ENCODE measurements around the gene COBL. TPM values are rescaled to one million over a fixed set of nuclear protein-coding genes. Genes with fewer than 3 reads are reported as not detected.

Gene COBL
- total RNA-seq, 1 donor from 2014 or later = not detected

DNA sequence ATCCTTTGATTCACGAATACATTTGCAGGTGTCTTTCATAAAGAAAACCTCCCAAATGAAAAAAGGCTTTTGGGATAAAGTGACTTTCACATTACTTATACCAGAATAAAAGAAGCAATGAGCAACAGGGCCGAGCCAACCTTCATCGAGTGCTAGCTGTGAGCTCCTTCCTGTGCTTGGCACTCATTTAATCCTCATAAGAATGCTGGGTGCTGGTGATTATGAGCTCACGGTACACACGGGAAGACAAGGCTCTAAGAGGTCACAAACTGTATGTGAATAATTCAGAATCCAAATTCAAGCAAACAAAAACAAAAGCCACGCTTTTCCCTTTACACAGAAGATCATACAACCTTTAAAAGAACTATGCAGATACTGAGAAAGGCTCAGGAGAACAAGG lies 156.2 kb downstream of the COBL start:
- no peak for DNase-seq (ENCODE audit: extremely low read depth, low read depth, low spot score)

- DNase-seq (ENCODE audit: extremely low read depth, low read depth, low spot score) = no peak
Observed at GRCh38 chr7:51158742-51159445, 157.7 kb downstream of the COBL start.

DNA sequence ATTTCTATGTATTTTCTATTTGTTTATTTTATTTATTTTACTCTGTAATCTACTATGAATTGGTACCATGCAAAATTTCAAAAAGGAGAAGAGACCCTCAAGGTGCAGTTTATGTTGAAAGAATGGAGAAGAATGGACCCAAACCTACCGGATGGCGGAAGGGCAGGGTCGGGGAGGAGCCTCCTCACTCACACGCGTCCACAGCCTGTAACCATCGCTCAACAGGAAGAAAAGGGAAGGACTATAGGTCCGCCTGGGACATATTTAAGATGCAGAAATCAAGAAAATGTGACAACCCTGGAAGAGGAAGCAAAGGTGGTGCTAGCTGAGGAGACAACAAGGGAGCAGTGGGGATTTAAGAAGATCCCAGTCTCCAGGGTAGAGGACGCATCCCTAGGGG lies 158.4 kb downstream of the COBL start:
- DNase-seq (ENCODE audit: extremely low read depth, low read depth, low spot score) = no peak

DNA sequence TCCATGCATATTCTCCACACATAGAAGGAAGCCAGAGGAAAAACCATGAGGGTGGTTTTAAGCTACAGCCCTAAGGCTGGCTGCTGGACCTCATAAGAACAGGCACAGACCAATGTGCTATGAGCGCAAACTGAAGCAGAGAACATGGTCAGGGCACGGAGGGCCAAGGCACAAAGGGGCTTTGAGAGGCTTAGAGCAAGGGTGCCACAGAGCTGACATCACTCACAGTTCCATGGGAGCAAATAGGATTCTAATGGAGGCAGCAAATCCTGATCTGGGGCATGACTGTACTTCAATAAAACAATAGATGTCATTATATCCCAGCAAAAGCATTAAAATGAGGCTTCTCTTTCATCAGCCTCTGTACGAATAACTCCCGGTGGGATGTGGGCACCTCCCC lies 162.4 kb downstream of the COBL start:
- DNase-seq (ENCODE audit: extremely low read depth, low read depth, low spot score) = no peak

DNA sequence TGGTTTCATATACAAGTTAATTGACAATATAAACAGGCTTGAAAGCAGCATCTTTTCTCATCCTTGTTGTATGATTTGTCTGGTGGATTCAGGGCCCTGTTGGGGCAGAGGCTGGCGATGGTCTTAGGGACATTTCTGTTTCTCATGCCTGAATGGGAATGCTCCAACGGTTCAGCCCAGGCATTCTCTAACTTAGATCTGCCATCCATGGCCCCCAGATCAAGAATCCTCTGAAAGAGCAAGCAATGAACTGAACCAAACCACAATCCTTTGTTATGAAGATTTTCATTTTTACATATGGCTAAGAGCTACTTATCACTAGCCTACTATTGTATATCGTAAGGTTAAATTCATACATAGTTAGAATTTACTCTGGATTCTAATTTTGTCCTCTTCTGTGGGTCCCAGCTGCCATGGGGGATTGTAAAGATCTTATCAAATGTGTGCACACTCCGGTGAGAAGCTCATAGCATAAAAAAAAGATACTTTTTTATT lies 163.9 kb downstream of the COBL start:
- DNase-seq (ENCODE audit: extremely low read depth, low read depth, low spot score) = no peak

- no peak for DNase-seq (ENCODE audit: extremely low read depth, low read depth, low spot score)
Observed at GRCh38 chr7:51151455-51151854, 165.2 kb downstream of the COBL start.

GRCh38 chr7:51150193-51150592 lies 166.4 kb downstream of the COBL start:
- DNase-seq (ENCODE audit: extremely low read depth, low read depth, low spot score) = no peak

- DNase-seq (ENCODE audit: extremely low read depth, low read depth, low spot score) = no peak
Observed at GRCh38 chr7:51148216-51148615, 168.4 kb downstream of the COBL start.

DNA sequence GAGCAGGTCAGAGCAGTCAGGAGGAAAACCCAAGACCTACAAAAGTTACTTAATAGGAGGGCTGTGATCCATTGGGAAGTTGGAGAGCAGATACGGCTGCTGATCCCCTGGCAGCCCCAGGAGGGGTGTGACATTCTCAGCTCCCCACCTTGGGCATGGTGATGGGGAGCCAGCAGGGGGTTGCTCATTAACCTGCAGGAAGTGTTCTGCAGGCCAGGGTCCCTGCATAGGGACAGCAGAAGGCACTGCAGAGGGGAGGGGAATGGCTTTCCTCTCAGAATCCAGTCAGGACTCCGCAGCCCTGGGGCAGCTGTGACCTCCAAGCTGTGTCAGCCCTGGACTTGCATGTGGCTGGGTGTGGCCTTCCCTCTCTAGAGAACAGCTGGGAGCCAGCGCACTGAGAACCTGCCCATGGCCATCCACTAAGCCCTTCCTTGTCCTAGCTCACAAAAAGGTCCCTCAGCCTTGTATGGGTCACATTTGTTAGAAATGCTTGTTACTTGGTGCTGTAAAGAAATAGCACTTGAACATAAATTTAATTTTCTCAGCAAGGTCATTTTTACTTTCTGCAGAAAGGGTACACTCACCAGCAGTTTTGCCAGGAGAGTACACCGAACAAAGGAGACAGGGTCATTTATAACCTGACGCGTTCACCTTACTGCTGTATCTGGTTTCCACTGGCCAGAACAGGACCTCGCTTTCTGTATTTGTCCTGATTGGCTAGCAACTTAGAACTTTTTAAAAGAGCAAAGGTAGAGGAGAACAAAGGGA lies 169.6 kb downstream of the COBL start:
- no peak for DNase-seq (ENCODE audit: extremely low read depth, low read depth, low spot score)

DNA sequence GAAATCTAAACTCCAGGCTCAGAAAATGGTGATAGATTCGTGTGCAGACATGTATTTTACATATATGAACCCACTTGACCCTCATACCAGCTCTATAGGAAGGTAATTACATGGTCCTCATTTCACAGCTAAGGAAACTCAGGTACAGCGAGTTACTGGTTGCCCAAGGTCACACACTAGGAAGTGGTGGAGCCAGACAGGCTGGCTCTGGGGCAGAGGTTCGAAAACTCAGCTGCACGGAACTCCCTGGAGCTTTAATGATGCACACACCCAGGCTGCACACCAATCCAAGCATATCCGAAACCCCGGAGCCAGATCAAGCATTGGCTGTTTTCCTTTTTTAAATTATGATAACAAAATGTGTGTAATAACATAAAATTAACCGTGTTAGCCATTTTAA lies 172.4 kb downstream of the COBL start:
- no peak for DNase-seq (ENCODE audit: extremely low read depth, low read depth, low spot score)

DNA sequence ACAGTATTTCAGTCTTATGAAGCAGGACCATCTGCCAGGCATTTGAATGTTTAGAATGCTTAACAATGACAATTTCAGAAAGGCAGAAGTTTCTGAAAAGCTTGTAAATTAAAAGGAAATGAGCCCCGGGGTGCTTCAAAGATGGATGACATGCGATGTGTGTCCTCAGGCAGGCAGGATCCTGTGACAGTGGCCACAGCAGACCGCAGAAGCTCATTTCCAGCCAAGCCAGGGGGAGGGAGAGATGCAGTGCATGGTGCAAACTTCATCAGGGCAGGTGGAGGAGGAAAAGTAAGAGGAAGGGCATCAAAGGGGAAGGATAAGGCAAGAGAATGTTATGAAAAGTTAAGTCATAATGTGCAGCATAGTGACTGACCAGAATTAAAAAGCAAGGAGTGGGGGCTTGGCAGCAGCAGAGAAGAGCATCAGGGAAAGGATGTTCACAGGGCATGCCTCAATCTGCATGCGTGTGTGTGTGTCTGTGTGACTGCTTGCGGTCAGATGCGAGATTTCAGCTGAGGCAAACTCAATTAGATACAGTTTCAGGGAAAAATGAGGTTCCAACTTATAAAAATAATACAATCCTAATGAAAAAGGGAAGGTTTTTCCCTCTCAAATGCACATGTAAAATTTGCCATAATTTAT lies 173.7 kb downstream of the COBL start:
- no peak for DNase-seq (ENCODE audit: extremely low read depth, low read depth, low spot score)

DNA sequence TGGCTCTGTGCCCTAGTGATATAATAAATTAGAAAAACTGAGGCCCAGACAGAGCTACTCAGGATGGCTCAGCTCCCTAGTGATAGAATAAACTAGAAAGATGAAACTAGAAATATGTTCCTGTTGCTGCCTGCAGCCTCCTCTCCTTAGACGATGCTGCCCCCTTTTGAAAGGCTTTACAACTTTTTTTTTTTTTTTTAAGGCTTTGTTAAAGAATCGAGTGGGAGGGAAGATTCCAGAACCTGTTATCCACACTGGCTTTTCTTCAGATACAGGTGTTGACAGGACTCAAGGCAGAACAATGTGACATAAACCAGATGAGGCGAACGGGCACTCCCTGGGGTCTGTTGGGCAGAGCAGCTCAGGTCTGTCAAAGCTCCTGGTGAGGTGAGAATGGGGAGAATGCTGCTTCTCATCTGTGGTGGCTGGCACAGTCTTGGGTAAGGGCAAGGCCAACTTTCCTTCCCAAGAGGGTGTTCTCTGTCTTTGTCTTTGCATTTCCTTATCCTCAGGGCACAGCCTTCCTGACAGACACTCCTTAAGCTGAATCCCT lies 175.1 kb downstream of the COBL start:
- no peak for DNase-seq (ENCODE audit: extremely low read depth, low read depth, low spot score)

DNA sequence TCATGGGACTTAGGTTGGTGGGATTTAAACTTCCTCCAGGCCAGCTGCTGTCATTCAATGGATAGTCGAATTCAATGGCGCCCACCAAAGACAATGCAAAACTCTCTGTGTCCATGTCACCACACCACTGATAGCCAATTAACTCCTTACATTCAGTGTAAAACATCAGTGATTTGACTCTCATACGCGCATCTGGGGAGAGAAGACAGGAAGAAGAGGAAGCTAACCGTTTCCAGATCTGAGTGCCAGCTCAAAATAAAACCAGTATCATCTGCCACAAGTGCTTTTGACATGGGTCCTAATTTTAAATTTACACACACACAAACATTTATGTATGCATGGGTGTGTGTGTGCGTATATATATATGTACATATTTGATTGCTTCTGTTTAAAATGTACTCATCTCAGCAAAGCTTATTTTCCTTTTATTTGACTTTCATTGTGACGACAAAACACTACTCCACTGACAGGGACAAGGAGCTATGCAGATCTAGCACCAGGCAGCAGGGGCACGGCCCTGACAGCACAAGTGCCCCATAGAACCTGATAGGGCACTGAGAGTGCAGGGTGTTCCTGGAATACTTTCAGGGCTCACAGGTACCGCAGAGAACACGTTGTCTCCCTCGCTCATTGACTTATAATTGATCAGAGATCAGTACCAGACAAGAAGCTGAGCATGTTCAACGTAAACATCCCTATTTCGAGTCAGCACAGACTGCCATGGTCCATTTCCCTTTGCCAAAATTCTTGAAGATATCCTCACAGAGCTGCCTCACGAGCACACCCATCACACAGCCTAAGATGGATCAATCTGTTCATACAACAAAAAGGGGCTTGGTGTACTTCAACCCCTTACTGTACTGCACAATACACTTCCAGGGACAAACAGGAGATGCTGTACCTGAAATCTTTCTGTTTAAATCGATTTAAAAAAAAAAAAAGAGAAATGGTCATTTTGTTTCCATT lies 176.1 kb downstream of the COBL start:
- DNase-seq (ENCODE audit: extremely low read depth, low read depth, low spot score) = no peak

GRCh38 chr7:51139796-51140195 lies 176.8 kb downstream of the COBL start:
- peak; percentile 85 for DNase-seq (ENCODE audit: extremely low read depth, low read depth, low spot score)

DNA sequence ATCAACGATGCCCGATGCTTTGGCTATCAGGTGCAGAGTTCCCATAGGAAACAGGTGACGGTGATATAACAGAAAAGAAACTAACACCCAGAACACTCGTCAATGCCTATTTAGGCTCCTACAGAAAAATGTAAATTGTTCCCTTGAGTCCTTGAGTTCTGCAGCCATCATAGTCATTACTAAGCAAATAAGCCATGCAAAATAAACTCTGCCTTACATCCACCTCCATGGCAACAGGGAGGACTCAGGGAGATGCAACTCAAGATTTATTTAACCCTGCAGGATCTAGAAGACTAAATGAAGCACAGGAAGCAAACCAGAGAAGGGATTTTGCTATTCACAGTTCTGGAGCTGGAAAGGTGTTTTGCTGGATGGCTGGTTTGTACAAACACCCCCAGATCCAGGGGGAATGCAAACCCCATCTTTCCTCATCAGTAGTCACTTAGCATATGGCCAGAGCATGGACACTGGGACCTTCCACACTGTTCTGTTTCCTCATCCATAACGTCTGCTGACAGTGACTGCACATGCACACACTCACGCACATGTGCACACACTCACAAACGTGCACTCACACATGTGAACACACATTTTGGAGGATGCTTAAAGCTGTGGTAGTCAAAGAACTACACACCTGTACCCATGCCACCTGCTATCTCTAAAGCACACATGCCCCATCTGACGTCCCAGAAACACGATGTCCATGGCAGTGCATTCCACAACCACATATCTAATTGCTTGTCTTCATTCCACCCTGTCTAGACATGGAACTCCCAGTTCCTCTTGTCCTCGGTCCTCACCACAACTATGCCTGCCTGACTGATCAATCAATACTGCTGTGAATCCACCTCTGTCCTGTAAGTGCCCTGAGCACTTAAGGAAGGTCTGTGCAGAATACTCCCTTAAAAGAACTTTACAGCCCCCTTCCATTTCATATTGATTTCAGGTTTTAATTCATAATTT lies 178.2 kb downstream of the COBL start:
- no peak for DNase-seq (ENCODE audit: extremely low read depth, low read depth, low spot score)

DNA sequence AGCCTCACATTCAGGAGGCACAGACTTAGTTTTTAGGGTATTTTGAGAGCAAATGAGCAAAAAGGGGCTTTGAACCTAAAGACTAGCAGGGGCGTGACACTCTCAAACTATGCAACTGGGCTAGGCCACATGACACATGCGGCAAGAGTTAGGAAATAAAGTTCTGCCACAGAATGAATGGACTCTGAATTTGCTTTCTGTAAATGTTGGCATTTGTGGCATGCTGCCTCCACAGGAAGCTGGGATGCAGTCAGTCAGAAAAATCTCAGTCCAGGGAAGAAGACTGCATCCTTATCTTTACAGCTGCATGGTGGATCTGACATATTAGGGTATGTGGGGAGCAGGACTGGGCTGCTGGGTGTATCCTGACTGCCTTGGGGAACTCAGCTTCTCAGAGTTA lies 181.0 kb downstream of the COBL start:
- no peak for DNase-seq (ENCODE audit: extremely low read depth, low read depth, low spot score)

- DNase-seq (ENCODE audit: extremely low read depth, low read depth, low spot score) = peak; percentile 77
Observed at GRCh38 chr7:51134013-51134441, 182.6 kb downstream of the COBL start.

DNA sequence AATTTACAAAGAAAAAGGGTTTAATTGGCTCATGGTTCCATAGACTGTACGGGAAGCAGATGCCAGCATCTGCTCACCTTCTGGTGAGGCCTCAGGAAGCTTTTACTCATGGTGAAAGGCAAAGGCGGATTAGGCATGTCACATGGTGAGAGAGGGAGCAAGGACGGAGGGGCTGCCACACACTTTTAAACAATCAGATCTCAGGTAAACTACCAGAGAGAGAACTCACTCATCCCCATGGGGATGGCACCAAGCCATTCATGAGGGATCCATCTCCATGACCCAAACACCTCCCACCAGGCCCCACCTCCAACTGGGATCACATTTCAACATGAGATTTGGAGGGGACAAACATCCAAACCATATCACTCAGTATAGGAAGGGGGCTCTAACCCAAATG lies 183.9 kb downstream of the COBL start:
- no peak for DNase-seq (ENCODE audit: extremely low read depth, low read depth, low spot score)

Data from glomerular endothelial cell (primary cell).